HepG2 (cell line): Measurements from ENCODE around the gene VAV2. TPM values are rescaled to one million over a fixed set of nuclear protein-coding genes. Genes with fewer than 3 reads are reported as not detected.

Experiments
- HDAC2 ChIP-seq: sonication (generic); formaldehyde crosslinking; IDR thresholded peaks from 2 replicates; pipeline ENCODE4 v1.4.0; 2020; ENCODE audit warnings: missing genetic modification reagents
- HNF4G ChIP-seq, 2 experiments: sonication (generic) in 1 of 2; formaldehyde crosslinking in 1 of 2; IDR thresholded peaks; 2 replicates each; pipeline versions ENCODE4 v1.4.0 to v1.6.1; 2011 to 2020; ENCODE audit warnings: borderline replicate concordance in 2 of 2, low read depth in 2 of 2, mild to moderate bottlenecking in 2 of 2, low read length in 1 of 2, missing genetic modification reagents in 1 of 2, moderate library complexity in 1 of 2
- MAZ ChIP-seq, 2 experiments: sonication (generic) in 1 of 2; formaldehyde crosslinking in 1 of 2; IDR thresholded peaks; 2 replicates each; pipeline versions ENCODE4 v1.5.0 to v1.6.1; 2012 to 2020; ENCODE audit warnings: low read depth in 2 of 2, mild to moderate bottlenecking in 2 of 2, borderline replicate concordance in 1 of 2, improper control_type of control experiment in 1 of 2, low read length in 1 of 2, missing genetic modification reagents in 1 of 2, moderate library complexity in 1 of 2
- MED8 ChIP-seq: sonication (generic); formaldehyde crosslinking; IDR thresholded peaks from 2 replicates; pipeline ENCODE4 v1.8.1; 2023; ENCODE audit warnings: mild to moderate bottlenecking, missing genetic modification reagents; ENCODE audit not compliant: insufficient replicate concordance
- MEF2D ChIP-seq: sonication (generic); formaldehyde crosslinking; IDR thresholded peaks from 2 replicates; pipeline ENCODE4 v1.5.1; 2020; ENCODE audit warnings: mild to moderate bottlenecking, missing genetic modification reagents
- ZBTB7A ChIP-seq: sonication (generic); formaldehyde crosslinking; IDR thresholded peaks from 2 replicates; pipeline ENCODE4 v1.8.0; 2022; ENCODE audit warnings: mild to moderate bottlenecking, missing genetic modification reagents
- ZNF136 ChIP-seq: sonication (generic); formaldehyde crosslinking; IDR thresholded peaks from 2 replicates; pipeline ENCODE4 v1.8.1; 2022; ENCODE audit warnings: low read depth, mild to moderate bottlenecking, moderate library complexity, missing genetic modification reagents
- ZNF225 ChIP-seq: sonication (generic); formaldehyde crosslinking; IDR thresholded peaks from 2 replicates; pipeline ENCODE4 v1.4.0; 2020; ENCODE audit warnings: mild to moderate bottlenecking, missing genetic modification reagents
- ZNF652 ChIP-seq: IDR thresholded peaks from 2 replicates; pipeline ENCODE4 v1.6.1; 2016; ENCODE audit warnings: low read depth, borderline replicate concordance
- polyA plus RNA-seq, 8 experiments: library from polyadenylated mRNA; depleted of rRNA in 3 of 8; stranded (reverse) in 7 of 8; unstranded in 1 of 8; fragments of >200 nt; fragmentation: Illumina TruSeq in 4 of 8; extraction: Trizol in 4 of 8; gene quantifications; 2 replicates each; pipeline versions ENCODE4 v1.2.1 to v1.2.3, GENCODE V29; 2011 to 2016; ENCODE audit warnings: low read depth in 4 of 8, missing spikeins in 1 of 8, mixed read lengths in 1 of 8; ENCODE audit not compliant: insufficient read depth in 1 of 8
- total RNA-seq, 5 experiments: library from RNA; depleted of rRNA; stranded (reverse); fragments of >200 nt; fragmentation: Illumina TruSeq; extraction: Trizol; gene quantifications; 2 replicates each; pipeline ENCODE4 v1.2.3, GENCODE V29; 2016; ENCODE audit warnings: low read depth in 1 of 5
- TF ChIP-seq, protein P1 (sequence below): sonication (generic); formaldehyde crosslinking; IDR thresholded peaks from 2 replicates; pipeline ENCODE4 v1.9.0; 2022; ENCODE audit warnings: missing genetic modification reagents, mild to moderate bottlenecking, borderline replicate concordance
- TF ChIP-seq, protein P2 (sequence below): sonication (generic); formaldehyde crosslinking; IDR thresholded peaks from 2 replicates; pipeline ENCODE4 v1.4.0; 2020; ENCODE audit warnings: missing genetic modification reagents, low read depth, mild to moderate bottlenecking, borderline replicate concordance
- TF ChIP-seq, protein P3 (sequence below): sonication (generic); formaldehyde crosslinking; IDR thresholded peaks from 2 replicates; pipeline ENCODE4 v1.5.1; 2020; ENCODE audit warnings: missing genetic modification reagents, mild to moderate bottlenecking, borderline replicate concordance
- TF ChIP-seq, protein P4 (sequence below): IDR thresholded peaks from 2 replicates; pipeline ENCODE4 v1.6.1; 2012; ENCODE audit warnings: inconsistent platforms
- TF ChIP-seq, protein P5 (sequence below): sonication (generic); formaldehyde crosslinking; IDR thresholded peaks from 2 replicates; pipeline ENCODE4 v1.4.0; 2020; ENCODE audit warnings: mild to moderate bottlenecking, missing genetic modification reagents

VAV2 gene
- total and polyA plus RNA-seq, 2 of the 13 experiments (the other 11 are each of a cell fraction or from before 2014, with no cell fraction given) = 22.5 to 22.9 TPM

DNA sequence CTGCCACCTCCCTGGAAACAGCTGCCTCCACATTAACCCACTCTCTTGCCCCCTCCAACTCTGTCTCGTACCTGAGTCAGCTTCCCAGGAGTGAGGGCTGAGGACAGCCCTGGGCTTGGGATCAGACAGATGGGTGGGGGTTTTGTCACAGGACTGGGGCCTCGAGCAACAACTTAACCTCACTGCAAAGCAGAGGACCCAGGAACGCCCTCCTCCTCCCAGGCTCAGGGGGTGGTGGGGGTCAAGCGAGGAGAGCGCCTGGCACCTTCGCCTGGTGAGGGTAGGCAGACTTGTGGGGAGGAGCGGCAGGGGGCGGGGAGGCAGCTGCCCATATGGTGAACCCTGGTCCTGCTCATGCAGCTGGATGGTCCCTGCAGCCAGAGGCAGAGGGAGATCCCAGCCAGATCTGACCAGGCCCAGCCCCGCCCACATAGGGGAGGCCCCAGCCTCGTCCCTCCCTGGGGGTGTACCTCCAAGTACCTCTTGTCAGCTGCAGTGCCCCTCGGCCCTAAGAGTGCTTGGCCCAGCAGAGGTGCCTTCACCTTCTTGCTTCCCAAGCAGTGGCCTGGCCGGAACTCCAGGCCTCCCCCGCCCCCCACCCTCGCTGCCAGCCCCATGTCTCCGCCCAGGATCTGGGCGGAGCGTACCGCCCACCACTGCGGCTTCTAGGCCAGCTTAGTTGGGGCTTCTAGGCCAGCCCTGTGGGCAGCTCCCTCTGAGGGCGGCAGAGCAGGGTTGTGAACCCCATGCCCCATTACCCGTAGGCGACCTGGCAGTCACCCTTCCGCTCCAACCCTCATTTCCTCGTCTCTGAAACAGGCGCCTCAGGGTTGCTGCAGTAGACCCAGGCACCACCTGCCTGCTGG is 254.1 kb downstream of the VAV2 start, which contains the start of gene SARDH (continued):
- peak; percentile 38; the same call in 1 of the 2 replicates for TF ChIP-seq MAZ (IDR thresholded peaks at IDR 0.05; ENCODE audit: borderline replicate concordance, low read depth, low read length)
- TF ChIP-seq MAZ (CRISPR knock-in tag; IDR thresholded peaks at IDR 0.05; ENCODE audit: low read depth) = no peak
- no peak for TF ChIP-seq ZNF225 (CRISPR knock-in tag)
- TF ChIP-seq, protein P1, sequence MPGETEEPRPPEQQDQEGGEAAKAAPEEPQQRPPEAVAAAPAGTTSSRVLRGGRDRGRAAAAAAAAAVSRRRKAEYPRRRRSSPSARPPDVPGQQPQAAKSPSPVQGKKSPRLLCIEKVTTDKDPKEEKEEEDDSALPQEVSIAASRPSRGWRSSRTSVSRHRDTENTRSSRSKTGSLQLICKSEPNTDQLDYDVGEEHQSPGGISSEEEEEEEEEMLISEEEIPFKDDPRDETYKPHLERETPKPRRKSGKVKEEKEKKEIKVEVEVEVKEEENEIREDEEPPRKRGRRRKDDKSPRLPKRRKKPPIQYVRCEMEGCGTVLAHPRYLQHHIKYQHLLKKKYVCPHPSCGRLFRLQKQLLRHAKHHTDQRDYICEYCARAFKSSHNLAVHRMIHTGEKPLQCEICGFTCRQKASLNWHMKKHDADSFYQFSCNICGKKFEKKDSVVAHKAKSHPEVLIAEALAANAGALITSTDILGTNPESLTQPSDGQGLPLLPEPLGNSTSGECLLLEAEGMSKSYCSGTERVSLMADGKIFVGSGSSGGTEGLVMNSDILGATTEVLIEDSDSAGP (CRISPR knock-in tag) = peak; percentile 82; the same call in 1 of the 2 replicates
- TF ChIP-seq HDAC2 (CRISPR knock-in tag) = peak; percentile 64
- TF ChIP-seq, protein P2, sequence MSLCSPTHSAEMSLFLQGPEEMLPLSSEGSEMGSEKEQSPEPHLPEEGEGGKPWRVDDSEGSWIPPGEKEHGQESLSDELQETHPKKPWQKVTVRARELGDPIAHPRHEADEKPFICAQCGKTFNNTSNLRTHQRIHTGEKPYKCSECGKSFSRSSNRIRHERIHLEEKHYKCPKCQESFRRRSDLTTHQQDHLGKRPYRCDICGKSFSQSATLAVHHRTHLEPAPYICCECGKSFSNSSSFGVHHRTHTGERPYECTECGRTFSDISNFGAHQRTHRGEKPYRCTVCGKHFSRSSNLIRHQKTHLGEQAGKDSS = 0 out of 2 replicates have a peak, but pooled peaks have one; percentile 44
- TF ChIP-seq ZNF136 (CRISPR knock-in tag) = 0 out of 2 replicates have a peak, but pooled peaks have one; percentile 6
- TF ChIP-seq, protein P3, sequence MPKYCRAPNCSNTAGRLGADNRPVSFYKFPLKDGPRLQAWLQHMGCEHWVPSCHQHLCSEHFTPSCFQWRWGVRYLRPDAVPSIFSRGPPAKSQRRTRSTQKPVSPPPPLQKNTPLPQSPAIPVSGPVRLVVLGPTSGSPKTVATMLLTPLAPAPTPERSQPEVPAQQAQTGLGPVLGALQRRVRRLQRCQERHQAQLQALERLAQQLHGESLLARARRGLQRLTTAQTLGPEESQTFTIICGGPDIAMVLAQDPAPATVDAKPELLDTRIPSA (CRISPR knock-in tag) = no peak
- TF ChIP-seq HNF4G (IDR thresholded peaks at IDR 0.05; ENCODE audit: borderline replicate concordance, low read depth, low read length) = peak; percentile 40; the same call in 1 of the 2 replicates
- TF ChIP-seq HNF4G (CRISPR knock-in tag; IDR thresholded peaks at IDR 0.05; ENCODE audit: borderline replicate concordance, low read depth) = no peak
- 0 out of 2 replicates have a peak, but pooled peaks have one; percentile 22 for TF ChIP-seq ZNF652 (CRISPR knock-in tag)
- TF ChIP-seq, protein P4, sequence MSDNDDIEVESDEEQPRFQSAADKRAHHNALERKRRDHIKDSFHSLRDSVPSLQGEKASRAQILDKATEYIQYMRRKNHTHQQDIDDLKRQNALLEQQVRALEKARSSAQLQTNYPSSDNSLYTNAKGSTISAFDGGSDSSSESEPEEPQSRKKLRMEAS = peak; percentile 71
- peak; percentile 82 for TF ChIP-seq MEF2D (CRISPR knock-in tag)
- TF ChIP-seq, protein P5, sequence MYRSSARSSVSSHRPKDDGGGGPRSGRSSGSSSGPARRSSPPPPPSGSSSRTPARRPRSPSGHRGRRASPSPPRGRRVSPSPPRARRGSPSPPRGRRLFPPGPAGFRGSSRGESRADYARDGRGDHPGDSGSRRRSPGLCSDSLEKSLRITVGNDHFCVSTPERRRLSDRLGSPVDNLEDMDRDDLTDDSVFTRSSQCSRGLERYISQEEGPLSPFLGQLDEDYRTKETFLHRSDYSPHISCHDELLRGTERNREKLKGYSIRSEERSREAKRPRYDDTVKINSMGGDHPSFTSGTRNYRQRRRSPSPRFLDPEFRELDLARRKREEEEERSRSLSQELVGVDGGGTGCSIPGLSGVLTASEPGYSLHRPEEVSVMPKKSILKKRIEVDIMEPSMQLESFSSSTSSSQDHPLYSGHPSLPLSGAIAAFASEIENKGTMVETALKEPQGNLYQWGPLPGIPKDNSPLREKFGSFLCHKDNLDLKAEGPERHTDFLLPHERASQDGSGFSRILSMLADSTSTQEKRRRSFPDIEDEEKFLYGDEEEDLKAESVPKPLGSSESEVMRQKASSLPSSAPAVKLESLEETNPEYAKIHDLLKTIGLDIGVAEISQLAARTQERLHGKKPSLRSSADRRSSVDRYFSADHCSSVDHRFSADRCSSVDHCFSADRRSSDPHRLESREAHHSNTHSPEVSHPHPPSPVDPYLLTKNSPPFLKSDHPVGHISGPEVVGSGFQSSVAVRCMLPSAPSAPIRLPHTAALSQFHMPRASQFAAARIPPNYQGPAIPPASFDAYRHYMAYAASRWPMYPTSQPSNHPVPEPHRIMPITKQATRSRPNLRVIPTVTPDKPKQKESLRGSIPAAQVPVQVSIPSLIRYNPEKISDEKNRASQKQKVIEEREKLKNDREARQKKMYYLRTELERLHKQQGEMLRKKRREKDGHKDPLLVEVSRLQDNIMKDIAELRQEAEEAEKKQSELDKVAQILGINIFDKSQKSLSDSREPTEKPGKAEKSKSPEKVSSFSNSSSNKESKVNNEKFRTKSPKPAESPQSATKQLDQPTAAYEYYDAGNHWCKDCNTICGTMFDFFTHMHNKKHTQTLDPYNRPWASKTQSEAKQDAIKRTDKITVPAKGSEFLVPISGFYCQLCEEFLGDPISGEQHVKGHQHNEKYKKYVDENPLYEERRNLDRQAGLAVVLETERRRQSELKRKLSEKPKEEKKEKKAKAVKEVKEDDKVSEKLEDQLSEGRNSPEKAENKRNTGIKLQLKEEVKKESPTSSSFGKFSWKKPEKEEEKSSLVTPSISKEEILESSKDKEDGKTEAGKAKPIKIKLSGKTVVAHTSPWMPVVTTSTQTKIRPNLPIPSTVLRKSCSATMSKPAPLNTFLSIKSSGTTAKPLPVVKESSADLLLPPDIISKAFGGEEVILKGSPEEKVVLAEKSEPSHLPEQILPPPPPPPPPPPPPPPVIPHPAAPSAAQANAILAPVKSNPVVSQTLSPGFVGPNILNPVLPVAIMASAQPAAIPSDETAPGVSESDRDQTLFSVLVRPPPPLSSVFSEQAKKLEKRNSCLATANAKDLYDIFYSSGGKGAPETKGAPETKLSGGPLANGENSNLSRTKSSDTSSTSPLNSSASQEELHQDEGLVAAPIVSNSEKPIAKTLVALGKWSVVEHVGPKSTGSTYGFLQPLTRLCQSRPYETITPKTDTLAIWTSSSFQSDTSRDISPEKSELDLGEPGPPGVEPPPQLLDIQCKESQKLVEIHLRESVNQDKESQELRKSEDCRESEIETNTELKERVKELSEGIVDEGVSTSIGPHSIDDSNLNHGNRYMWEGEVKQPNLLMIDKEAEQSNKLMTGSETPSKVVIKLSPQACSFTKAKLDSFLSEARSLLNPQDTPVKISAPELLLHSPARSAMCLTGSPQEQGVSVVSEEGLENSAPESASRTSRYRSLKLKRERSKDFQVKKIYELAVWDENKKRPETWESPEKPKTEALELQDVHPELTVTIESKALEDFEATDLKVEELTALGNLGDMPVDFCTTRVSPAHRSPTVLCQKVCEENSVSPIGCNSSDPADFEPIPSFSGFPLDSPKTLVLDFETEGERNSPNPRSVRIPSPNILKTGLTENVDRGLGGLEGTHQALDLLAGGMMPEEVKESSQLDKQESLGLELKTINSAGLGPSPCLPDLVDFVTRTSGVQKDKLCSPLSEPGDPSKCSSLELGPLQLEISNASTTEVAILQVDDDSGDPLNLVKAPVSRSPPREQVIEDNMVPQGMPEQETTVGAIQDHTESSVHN = no peak
- peak; percentile 14; the same call in 1 of the 2 replicates for TF ChIP-seq ZBTB7A (CRISPR knock-in tag)
- peak; percentile 71 for TF ChIP-seq MED8
